MCF 10A (cell line): Measurements from ENCODE around the gene ELAPOR2. TPM values are rescaled to one million over a fixed set of nuclear protein-coding genes. Genes with fewer than 3 reads are reported as not detected.

Experiments used
- BruUV-seq: library from RNA; stranded (reverse); fragments of 400-500 nt; replicated peaks from 2 replicates; lab custom pipeline; 2021; lab: Mats Ljungman, UMichigan
- CTCF ChIA-PET: fragments of 300-600 bp; sonication (Branson Sonifier 250); formaldehyde crosslinking; extraction: SDS; loops from one replicate; lab custom pipeline; 2021; ENCODE audit warnings: antibody characterized with exemption, inconsistent platforms; lab: Yijun Ruan, JAX
- POLR2A ChIA-PET: fragments of 300-600, 350-650 bp; sonication (Branson Sonifier 250); formaldehyde crosslinking; extraction: SDS; loops from one replicate; lab custom pipeline; 2020; ENCODE audit warnings: antibody characterized with exemption, inconsistent platforms; lab: Yijun Ruan, JAX
- DNase-seq: peaks from one replicate; pipeline ENCODE4 v3.0.0-alpha.2; 2018; ENCODE audit not compliant: unreplicated experiment
- H3K27ac Mint-ChIP-seq: one replicate; pipeline ENCODE4 v1.8.0; 2022; ENCODE audit warnings: mild to moderate bottlenecking, low read depth, mixed read lengths; ENCODE audit not compliant: unreplicated experiment
- H3K27me3 Mint-ChIP-seq: one replicate; pipeline ENCODE4 v1.8.0; 2022; ENCODE audit warnings: mixed read lengths; ENCODE audit not compliant: insufficient read depth, unreplicated experiment
- H3K36me3 Mint-ChIP-seq: one replicate; pipeline ENCODE4 v1.8.0; 2022; ENCODE audit warnings: mild to moderate bottlenecking, moderate library complexity, mixed read lengths; ENCODE audit not compliant: insufficient read depth, unreplicated experiment
- H3K4me1 Mint-ChIP-seq: one replicate; pipeline ENCODE4 v1.8.0; 2022; ENCODE audit warnings: mixed read lengths; ENCODE audit not compliant: insufficient read depth, unreplicated experiment
- H3K4me3 Mint-ChIP-seq: one replicate; pipeline ENCODE4 v1.8.0; 2022; ENCODE audit warnings: mild to moderate bottlenecking, moderate library complexity, mixed read lengths; ENCODE audit not compliant: unreplicated experiment
- H3K9me3 Mint-ChIP-seq: one replicate; pipeline ENCODE4 v1.8.0; 2022; ENCODE audit warnings: mixed read lengths; ENCODE audit not compliant: unreplicated experiment
- CTCF ChIP-seq: fragments of 200-600 bp; IDR thresholded peaks from one replicate; pipeline ENCODE4 v1.8.0; 2022; ENCODE audit warnings: antibody characterized with exemption, mild to moderate bottlenecking; ENCODE audit not compliant: unreplicated experiment
- intact Hi-C: fragments of 100-400 bp; cut with micrococcal nuclease; formaldehyde crosslinking; loops from 2 replicates; pipeline ENCODE4 v1.14.1; 2022
- total RNA-seq: library from RNA; stranded (reverse); gene quantifications from 2 replicates; pipeline ENCODE4 v1.2.3, GENCODE V29; 2022

ELAPOR2 gene
- total RNA-seq, 1 experiment from 2014 or later: 16.3 TPM

- CTCF ChIA-PET: interaction anchor here (0.5 to 1.6 kb wide), 7 partner anchors 8 to 135 kb away, joined by 3 to 6 read pairs (median 3); no protein-coding TSS in a partner anchor
- no peak for TF ChIP-seq CTCF
- no peak for DNase-seq
- H3K27ac Mint-ChIP-seq: no peak overlapping the region
- no peak overlapping the region for H3K4me3 Mint-ChIP-seq
- POLR2A ChIA-PET: interaction anchor here (1.3 kb wide), 1 partner anchor 21 kb away, joined by 4 read pairs; no protein-coding TSS in a partner anchor
- BruUV-seq: no TSS peak
- no peaks in the 10 kb centered on the region for H3K36me3 Mint-ChIP-seq
- H3K9me3 Mint-ChIP-seq: no peaks in the 10 kb centered on the region
- H3K4me1 Mint-ChIP-seq: peaks cover 9% of the 10 kb centered on the region
- H3K27me3 Mint-ChIP-seq: peaks cover 3% of the 10 kb centered on the region
- intact Hi-C loops: no loop called here
Observed at GRCh38 chr7:87013840-87014190, 45.6 kb downstream of the ELAPOR2 start.

GRCh38 chr7:87013136-87013839 is 46.2 kb downstream of the ELAPOR2 start:
- no peak for DNase-seq
- TF ChIP-seq CTCF: no peak
- H3K27ac Mint-ChIP-seq: no peak overlapping the region
- no TSS peak for BruUV-seq
- intact Hi-C loops: no loop called here
- peaks cover 9% of the 10 kb centered on the region for H3K4me1 Mint-ChIP-seq
- ChIA-PET POLR2A (interaction anchor here (1.3 to 1.5 kb wide), 2 partner anchors 21 to 26 kb away, joined by 4 read pairs; no protein-coding TSS in a partner anchor), CTCF (interaction anchor here (0.7 to 1.4 kb wide), 5 partner anchors 8 to 135 kb away, joined by 3 to 6 read pairs (median 4); no protein-coding TSS in a partner anchor)
- H3K36me3 Mint-ChIP-seq: no peaks in the 10 kb centered on the region
- peaks cover 8% of the 10 kb centered on the region for H3K27me3 Mint-ChIP-seq
- H3K9me3 Mint-ChIP-seq: no peaks in the 10 kb centered on the region
- no peak overlapping the region for H3K4me3 Mint-ChIP-seq

Other genes with a start within 250 kb of the ELAPOR2 start
- gene DMTF1, start 92.8 kb upstream of the ELAPOR2 start, total RNA-seq: 72.8 and 79.7 TPM in 2 replicates
- gene TMEM243, start 160.1 kb upstream of the ELAPOR2 start, total RNA-seq: 19.9 and 23.0 TPM in 2 replicates